HEK293 (cell line): ENCODE data around the gene ZNF629.

Source experiments
- BCL11A ChIP-seq: fragments of 450-650 bp; formaldehyde crosslinking; IDR thresholded peaks from 2 replicates; pipeline ENCODE4 v1.5.1; 2016; ENCODE audit warnings: low read depth, missing biosample characterization, missing genetic modification characterization
- BCL11B ChIP-seq: fragments of 450-650 bp; formaldehyde crosslinking; IDR thresholded peaks from 2 replicates; pipeline ENCODE4 v1.5.1; 2016; ENCODE audit warnings: low read depth, missing biosample characterization, missing genetic modification characterization
- EGR2 ChIP-seq: fragments of 450-650 bp; formaldehyde crosslinking; IDR thresholded peaks from 2 replicates; pipeline ENCODE4 v1.5.1; 2016; ENCODE audit warnings: low read depth, missing biosample characterization, missing genetic modification characterization
- HOXC10 ChIP-seq: sonication (generic); formaldehyde crosslinking; IDR thresholded peaks from 2 replicates; pipeline ENCODE4 v1.8.1; 2023; ENCODE audit warnings: mild to moderate bottlenecking, missing genetic modification reagents
- PRDM1 ChIP-seq: fragments of 450-650 bp; formaldehyde crosslinking; IDR thresholded peaks from 2 replicates; pipeline ENCODE4; 2016; ENCODE audit warnings: missing biosample characterization, missing genetic modification characterization
- SALL2 ChIP-seq: fragments of 450-650 bp; formaldehyde crosslinking; IDR thresholded peaks from 2 replicates; pipeline ENCODE4 v1.5.0; 2017; ENCODE audit warnings: missing biosample characterization, mild to moderate bottlenecking, missing genetic modification characterization, borderline replicate concordance
- SP3 ChIP-seq: fragments of 450-650 bp; formaldehyde crosslinking; IDR thresholded peaks from 2 replicates; pipeline ENCODE4 v1.5.1; 2016; ENCODE audit warnings: missing biosample characterization, missing genetic modification characterization
- TCF7L2 ChIP-seq: IDR thresholded peaks from 2 replicates; pipeline ENCODE4 v1.6.1; 2011; ENCODE audit warnings: low read depth, mild to moderate bottlenecking, inconsistent platforms, low read length, moderate library complexity, borderline replicate concordance
- YY2 ChIP-seq: fragments of 450-650 bp; formaldehyde crosslinking; IDR thresholded peaks from 2 replicates; pipeline ENCODE4 v1.5.1; 2016; ENCODE audit warnings: missing biosample characterization, missing genetic modification characterization
- ZBTB1 ChIP-seq: fragments of 450-650 bp; formaldehyde crosslinking; IDR thresholded peaks from 2 replicates; pipeline ENCODE4 v1.5.1; 2016; ENCODE audit warnings: missing biosample characterization, missing genetic modification characterization
- ZIC2 ChIP-seq: fragments of 450-650 bp; formaldehyde crosslinking; IDR thresholded peaks from 2 replicates; pipeline ENCODE4 v1.5.1; 2016; ENCODE audit warnings: missing biosample characterization, missing genetic modification characterization
- ZNF114 ChIP-seq: fragments of 450-650 bp; formaldehyde crosslinking; IDR thresholded peaks from 2 replicates; pipeline ENCODE4 v1.5.0; 2017; ENCODE audit warnings: missing biosample characterization, missing genetic modification characterization
- ZNF132 ChIP-seq: fragments of 450-650 bp; formaldehyde crosslinking; IDR thresholded peaks from 2 replicates; pipeline ENCODE4 v1.5.1; 2017; ENCODE audit warnings: missing biosample characterization, missing genetic modification characterization, borderline replicate concordance
- ZNF133 ChIP-seq: fragments of 450-650 bp; formaldehyde crosslinking; IDR thresholded peaks from 2 replicates; pipeline ENCODE4 v1.5.1; 2016; ENCODE audit warnings: missing biosample characterization, missing genetic modification characterization
- ZNF146 ChIP-seq: fragments of 450-650 bp; formaldehyde crosslinking; IDR thresholded peaks from 2 replicates; pipeline ENCODE4 v1.5.1; 2016; ENCODE audit warnings: missing biosample characterization, missing genetic modification characterization
- ZNF184 ChIP-seq: fragments of 450-650 bp; IDR thresholded peaks from 2 replicates; pipeline ENCODE4 v1.5.1; 2018; ENCODE audit warnings: missing biosample characterization, mild to moderate bottlenecking, missing genetic modification characterization
- ZNF221 ChIP-seq: fragments of 450-650 bp; formaldehyde crosslinking; IDR thresholded peaks from 2 replicates; pipeline ENCODE4 v1.5.1; 2017; ENCODE audit warnings: missing biosample characterization, missing genetic modification characterization, borderline replicate concordance
- ZNF24 ChIP-seq: fragments of 450-650 bp; formaldehyde crosslinking; IDR thresholded peaks from 2 replicates; pipeline ENCODE4 v1.5.1; 2016; ENCODE audit warnings: missing biosample characterization, missing genetic modification characterization
- ZNF394 ChIP-seq: fragments of 450-650 bp; formaldehyde crosslinking; IDR thresholded peaks from 2 replicates; pipeline ENCODE4 v1.5.1; 2016; ENCODE audit warnings: missing biosample characterization, missing genetic modification characterization, mild to moderate bottlenecking, moderate library complexity, borderline replicate concordance
- ZNF426 ChIP-seq: fragments of 450-650 bp; formaldehyde crosslinking; IDR thresholded peaks from 2 replicates; pipeline ENCODE4 v1.5.1; 2017; ENCODE audit warnings: missing biosample characterization, missing genetic modification characterization, mild to moderate bottlenecking, inconsistent platforms, moderate library complexity
- ZNF433 ChIP-seq: fragments of 450-650 bp; formaldehyde crosslinking; IDR thresholded peaks from 2 replicates; pipeline ENCODE4 v1.5.1; 2016; ENCODE audit warnings: missing biosample characterization, missing genetic modification characterization, low read depth
- ZNF510 ChIP-seq: fragments of 450-650 bp; formaldehyde crosslinking; IDR thresholded peaks from 2 replicates; pipeline ENCODE4 v1.5.1; 2018; ENCODE audit warnings: mild to moderate bottlenecking, missing genetic modification characterization, missing biosample characterization; ENCODE audit not compliant: insufficient replicate concordance
- ZNF555 ChIP-seq: fragments of 450-650 bp; formaldehyde crosslinking; conservative IDR thresholded peaks from 2 replicates; pipeline ENCODE4 v1.5.1; 2017; ENCODE audit warnings: missing biosample characterization, mild to moderate bottlenecking, missing genetic modification characterization, inconsistent platforms
- ZNF558 ChIP-seq: fragments of 450-650 bp; formaldehyde crosslinking; IDR thresholded peaks from 2 replicates; pipeline ENCODE4 v1.5.1; 2016; ENCODE audit warnings: missing biosample characterization, missing genetic modification characterization
- ZNF561 ChIP-seq: fragments of 450-650 bp; IDR thresholded peaks from 2 replicates; pipeline ENCODE4 v1.5.1; 2018; ENCODE audit warnings: missing biosample characterization, missing genetic modification characterization, borderline replicate concordance
- ZNF624 ChIP-seq: fragments of 450-650 bp; formaldehyde crosslinking; IDR thresholded peaks from 2 replicates; pipeline ENCODE4 v1.5.1; 2017; ENCODE audit warnings: missing biosample characterization, missing genetic modification characterization
- ZNF654 ChIP-seq: fragments of 450-650 bp; formaldehyde crosslinking; IDR thresholded peaks from 2 replicates; pipeline ENCODE4 v1.5.1; 2016; ENCODE audit warnings: low read depth, missing biosample characterization, missing genetic modification characterization
- ZNF776 ChIP-seq: fragments of 450-650 bp; formaldehyde crosslinking; IDR thresholded peaks from 2 replicates; pipeline ENCODE4 v1.5.0; 2017; ENCODE audit warnings: missing biosample characterization, missing genetic modification characterization, borderline replicate concordance
- ZNF785 ChIP-seq: fragments of 450-650 bp; formaldehyde crosslinking; IDR thresholded peaks from 2 replicates; pipeline ENCODE4 v1.5.1; 2016; ENCODE audit warnings: missing biosample characterization, missing genetic modification characterization
- TF ChIP-seq, protein P1 (sequence below): fragments of 450-650 bp; formaldehyde crosslinking; IDR thresholded peaks from 2 replicates; pipeline ENCODE4 v1.5.1; 2016; ENCODE audit warnings: missing biosample characterization, missing genetic modification characterization
- TF ChIP-seq, protein P2 (sequence below): fragments of 450-650 bp; formaldehyde crosslinking; IDR thresholded peaks from 2 replicates; pipeline ENCODE4 v1.5.1; 2016; ENCODE audit warnings: missing biosample characterization, missing genetic modification characterization
- TF ChIP-seq, protein P3 (sequence below): fragments of 450-650 bp; formaldehyde crosslinking; IDR thresholded peaks from 2 replicates; pipeline ENCODE4 v1.5.1; 2016; ENCODE audit warnings: missing biosample characterization, missing genetic modification characterization
- TF ChIP-seq, protein P4 (sequence below): fragments of 450-650 bp; formaldehyde crosslinking; IDR thresholded peaks from 2 replicates; pipeline ENCODE4 v1.5.1; 2016; ENCODE audit warnings: missing biosample characterization, missing genetic modification characterization

The ZNF629 gene

DNA sequence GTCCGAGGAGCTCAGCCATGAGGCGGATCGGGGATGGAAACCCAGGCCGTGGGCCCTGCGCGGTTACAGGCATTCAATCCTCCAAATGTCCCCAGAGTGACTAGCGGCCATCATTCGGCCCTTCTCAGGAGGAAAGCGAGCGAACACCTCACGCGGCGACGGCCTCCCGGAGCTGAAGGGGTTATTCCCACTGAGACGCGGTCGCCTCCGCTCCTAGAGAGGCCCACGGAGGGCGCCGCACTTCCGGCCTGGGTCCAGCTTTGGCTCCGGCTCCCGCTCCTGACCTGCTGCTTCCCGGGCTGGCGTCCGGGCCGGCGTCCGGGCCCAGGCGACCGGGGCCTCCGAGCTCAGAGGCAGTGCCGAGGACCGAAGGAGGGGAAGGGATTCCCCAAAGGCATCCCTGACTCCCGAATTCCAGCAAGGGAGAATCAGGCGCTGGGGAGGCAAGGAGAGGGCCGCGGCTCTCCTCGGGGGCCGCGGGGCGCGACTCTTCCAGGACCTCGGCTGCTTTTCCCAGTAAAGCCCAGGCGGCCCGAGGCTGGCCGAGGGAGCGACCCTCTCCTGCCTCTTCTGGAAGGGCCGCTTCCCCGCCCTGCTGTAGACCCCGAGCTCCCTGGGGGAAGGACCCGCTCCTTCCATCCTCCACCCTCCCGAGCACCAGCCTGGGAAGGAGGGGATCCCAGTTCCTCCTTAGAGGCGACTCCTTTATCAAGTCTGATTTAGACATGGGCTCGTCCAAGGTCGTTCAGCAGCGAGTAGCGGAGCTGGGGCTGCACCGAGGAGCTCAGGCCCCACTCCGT lies 18.6 kb upstream of the ZNF629 start (continued):
- TF ChIP-seq ZNF624 (no peak), ZNF394 (peak; percentile 71), PRDM1 (tag by site-specific recombination) (no peak), ZNF785 (tag by site-specific recombination) (no peak), ZNF558 (no peak), BCL11A (peak; percentile 39; the same call in 1 of the 2 replicates), ZNF654 (tag by site-specific recombination) (no peak), BCL11B (tag by site-specific recombination) (peak; percentile 41; the same call in 1 of the 2 replicates), ZBTB1 (no peak), TCF7L2 (no peak), ZNF184 (tag by site-specific recombination) (peak; percentile 44; the same call in 1 of the 2 replicates), ZNF561 (tag by site-specific recombination) (peak; percentile 98), SALL2 (tag by site-specific recombination) (no peak), YY2 (tag by site-specific recombination) (peak; percentile 80), ZNF433 (no peak), ZNF776 (tag by site-specific recombination) (no peak), ZNF24 (tag by site-specific recombination) (peak; percentile 92), SP3 (tag by site-specific recombination) (peak; percentile 49), ZNF555 (tag by site-specific recombination) (no peak), ZNF146 (peak; percentile 13; the same call in 1 of the 2 replicates), ZNF132 (tag by site-specific recombination) (no peak), EGR2 (tag by site-specific recombination) (peak; percentile 36; the same call in 1 of the 2 replicates), ZNF133 (tag by site-specific recombination) (no peak), ZNF221 (tag by site-specific recombination) (no peak), ZIC2 (tag by site-specific recombination) (peak; percentile 77), ZNF426 (tag by site-specific recombination) (no peak), ZNF114 (tag by site-specific recombination) (no peak), ZNF510 (tag by site-specific recombination) (no peak), HOXC10 (peak; percentile 90; the same call in 1 of the 2 replicates)
- TF ChIP-seq, protein P1, sequence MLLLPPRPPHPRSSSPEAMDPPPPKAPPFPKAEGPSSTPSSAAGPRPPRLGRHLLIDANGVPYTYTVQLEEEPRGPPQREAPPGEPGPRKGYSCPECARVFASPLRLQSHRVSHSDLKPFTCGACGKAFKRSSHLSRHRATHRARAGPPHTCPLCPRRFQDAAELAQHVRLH (tag by site-specific recombination), result peak; percentile 85
- TF ChIP-seq, protein P2, sequence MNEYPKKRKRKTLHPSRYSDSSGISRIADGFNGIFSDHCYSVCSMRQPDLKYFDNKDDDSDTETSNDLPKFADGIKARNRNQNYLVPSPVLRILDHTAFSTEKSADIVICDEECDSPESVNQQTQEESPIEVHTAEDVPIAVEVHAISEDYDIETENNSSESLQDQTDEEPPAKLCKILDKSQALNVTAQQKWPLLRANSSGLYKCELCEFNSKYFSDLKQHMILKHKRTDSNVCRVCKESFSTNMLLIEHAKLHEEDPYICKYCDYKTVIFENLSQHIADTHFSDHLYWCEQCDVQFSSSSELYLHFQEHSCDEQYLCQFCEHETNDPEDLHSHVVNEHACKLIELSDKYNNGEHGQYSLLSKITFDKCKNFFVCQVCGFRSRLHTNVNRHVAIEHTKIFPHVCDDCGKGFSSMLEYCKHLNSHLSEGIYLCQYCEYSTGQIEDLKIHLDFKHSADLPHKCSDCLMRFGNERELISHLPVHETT (tag by site-specific recombination), result peak; percentile 89
- TF ChIP-seq, protein P3, sequence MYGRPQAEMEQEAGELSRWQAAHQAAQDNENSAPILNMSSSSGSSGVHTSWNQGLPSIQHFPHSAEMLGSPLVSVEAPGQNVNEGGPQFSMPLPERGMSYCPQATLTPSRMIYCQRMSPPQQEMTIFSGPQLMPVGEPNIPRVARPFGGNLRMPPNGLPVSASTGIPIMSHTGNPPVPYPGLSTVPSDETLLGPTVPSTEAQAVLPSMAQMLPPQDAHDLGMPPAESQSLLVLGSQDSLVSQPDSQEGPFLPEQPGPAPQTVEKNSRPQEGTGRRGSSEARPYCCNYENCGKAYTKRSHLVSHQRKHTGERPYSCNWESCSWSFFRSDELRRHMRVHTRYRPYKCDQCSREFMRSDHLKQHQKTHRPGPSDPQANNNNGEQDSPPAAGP, result peak; percentile 83
- TF ChIP-seq, protein P4, sequence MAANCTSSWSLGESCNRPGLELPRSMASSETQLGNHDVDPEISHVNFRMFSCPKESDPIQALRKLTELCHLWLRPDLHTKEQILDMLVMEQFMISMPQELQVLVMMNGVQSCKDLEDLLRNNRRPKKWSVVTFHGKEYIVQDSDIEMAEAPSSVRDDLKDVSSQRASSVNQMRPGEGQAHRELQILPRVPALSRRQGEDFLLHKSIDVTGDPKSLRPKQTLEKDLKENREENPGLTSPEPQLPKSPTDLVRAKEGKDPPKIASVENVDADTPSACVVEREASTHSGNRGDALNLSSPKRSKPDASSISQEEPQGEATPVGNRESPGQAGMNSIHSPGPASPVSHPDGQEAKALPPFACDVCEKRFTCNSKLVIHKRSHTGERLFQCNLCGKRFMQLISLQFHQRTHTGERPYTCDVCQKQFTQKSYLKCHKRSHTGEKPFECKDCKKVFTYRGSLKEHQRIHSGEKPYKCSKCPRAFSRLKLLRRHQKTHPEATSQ (tag by site-specific recombination), result peak; percentile 94; the same call in 1 of the 2 replicates
